Neutrophil (primary cell): ENCODE results near the gene F12.

Experiments used
- H3K27ac ChIP-seq: fragments of 200-600 bp; sonication (generic); 2 replicates; pipeline ENCODE4 v1.5.1; 2016; ENCODE audit warnings: mild to moderate bottlenecking, moderate library complexity
- H3K27me3 ChIP-seq: fragments of 200-600 bp; sonication (generic); 2 replicates; pipeline ENCODE4 v1.6.0; 2016; ENCODE audit warnings: mild to moderate bottlenecking
- H3K36me3 ChIP-seq: fragments of 200-600 bp; sonication (generic); 2 replicates; pipeline ENCODE4 v1.5.1; 2017
- H3K4me1 ChIP-seq, 2 experiments: fragments of 200-600 bp in 1 of 2; sonication (generic) in 1 of 2; 1 replicate in 1 of 2; 2 replicates in 1 of 2; pipeline versions ENCODE4 v1.5.1 to v1.6.1; 2013 to 2016; ENCODE audit warnings: low read depth in 1 of 2, low read length in 1 of 2, mild to moderate bottlenecking in 1 of 2, moderate library complexity in 1 of 2; ENCODE audit not compliant: control insufficient read depth in 1 of 2, insufficient read depth in 1 of 2
- H3K4me3 ChIP-seq, 2 experiments: fragments of 200-600 bp in 1 of 2; sonication (generic) in 1 of 2; 1 replicate in 1 of 2; 2 replicates in 1 of 2; pipeline ENCODE4 v1.5.1; 2013 to 2016; ENCODE audit warnings: low read depth in 1 of 2, low read length in 1 of 2, mild to moderate bottlenecking in 1 of 2, moderate library complexity in 1 of 2
- H3K9me3 ChIP-seq: fragments of 200-600 bp; sonication (generic); 2 replicates; pipeline ENCODE4 v1.5.1; 2016
- TF ChIP-seq, protein P1 (sequence below): fragments of 200-600 bp; sonication (generic); IDR thresholded peaks from 2 replicates; pipeline ENCODE4 v1.5.1; 2016; ENCODE audit warnings: antibody characterized with exemption

The F12 gene

DNA sequence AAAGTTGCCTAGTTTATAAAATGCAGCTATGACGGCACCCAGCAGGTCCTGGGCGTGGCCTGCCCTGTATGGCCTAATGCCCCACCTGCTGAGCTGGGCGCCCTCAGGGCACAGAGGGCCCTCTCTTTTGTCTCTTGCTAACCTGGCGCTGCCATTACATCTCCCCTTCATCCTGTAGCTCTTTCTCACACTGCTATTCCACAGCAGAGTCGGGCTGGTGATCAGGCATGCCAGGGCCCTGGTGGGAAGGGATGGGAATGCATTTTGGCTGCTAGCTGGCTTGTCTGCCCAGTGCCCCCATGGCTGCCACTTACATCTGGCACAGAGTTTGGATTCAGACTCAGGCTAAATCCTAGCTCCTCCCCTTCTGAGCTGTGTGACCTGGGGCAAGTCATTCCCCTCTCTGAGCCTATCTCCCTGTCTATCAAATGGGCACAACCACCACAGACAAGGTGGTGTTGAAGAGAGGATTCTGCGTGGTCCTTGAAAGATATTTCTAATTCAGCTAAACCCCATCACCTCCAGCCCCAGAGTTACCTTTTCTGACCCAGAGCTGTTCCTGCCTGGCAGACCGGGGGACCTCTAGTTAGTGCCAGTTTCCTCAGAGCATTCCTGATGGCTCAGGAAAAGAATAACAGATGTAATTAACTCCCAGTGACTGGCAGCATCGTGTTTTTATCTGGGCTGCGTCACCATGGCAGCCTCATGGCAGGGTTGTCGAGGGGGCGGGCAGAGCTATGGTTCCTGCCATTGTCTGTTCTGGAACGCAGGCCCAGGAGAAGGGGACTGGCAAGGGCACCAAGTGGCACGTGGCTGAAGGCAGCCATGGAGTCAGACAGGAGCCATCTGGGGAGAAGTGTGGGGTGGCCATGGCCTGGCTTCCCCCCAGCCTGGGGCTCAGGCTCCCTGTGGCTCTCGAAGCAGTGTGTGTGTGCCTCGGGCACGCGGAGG is 43.6 kb upstream of the F12 start:
- H3K36me3 ChIP-seq: peaks cover 11% of the 10 kb centered on the region
- H3K9me3 ChIP-seq: no peaks in the 10 kb centered on the region
- H3K4me3 ChIP-seq: peak overlapping the region in 1 of 2 experiments; percentile 82
- H3K4me1 ChIP-seq: peaks cover 44 to 67% of the 10 kb centered on the region in 2 experiments
- peak overlapping the region; percentile 97 for H3K27ac ChIP-seq
- H3K27me3 ChIP-seq: peaks cover 27% of the 10 kb centered on the region
- TF ChIP-seq, protein P1, sequence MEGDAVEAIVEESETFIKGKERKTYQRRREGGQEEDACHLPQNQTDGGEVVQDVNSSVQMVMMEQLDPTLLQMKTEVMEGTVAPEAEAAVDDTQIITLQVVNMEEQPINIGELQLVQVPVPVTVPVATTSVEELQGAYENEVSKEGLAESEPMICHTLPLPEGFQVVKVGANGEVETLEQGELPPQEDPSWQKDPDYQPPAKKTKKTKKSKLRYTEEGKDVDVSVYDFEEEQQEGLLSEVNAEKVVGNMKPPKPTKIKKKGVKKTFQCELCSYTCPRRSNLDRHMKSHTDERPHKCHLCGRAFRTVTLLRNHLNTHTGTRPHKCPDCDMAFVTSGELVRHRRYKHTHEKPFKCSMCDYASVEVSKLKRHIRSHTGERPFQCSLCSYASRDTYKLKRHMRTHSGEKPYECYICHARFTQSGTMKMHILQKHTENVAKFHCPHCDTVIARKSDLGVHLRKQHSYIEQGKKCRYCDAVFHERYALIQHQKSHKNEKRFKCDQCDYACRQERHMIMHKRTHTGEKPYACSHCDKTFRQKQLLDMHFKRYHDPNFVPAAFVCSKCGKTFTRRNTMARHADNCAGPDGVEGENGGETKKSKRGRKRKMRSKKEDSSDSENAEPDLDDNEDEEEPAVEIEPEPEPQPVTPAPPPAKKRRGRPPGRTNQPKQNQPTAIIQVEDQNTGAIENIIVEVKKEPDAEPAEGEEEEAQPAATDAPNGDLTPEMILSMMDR: no peak

DNA sequence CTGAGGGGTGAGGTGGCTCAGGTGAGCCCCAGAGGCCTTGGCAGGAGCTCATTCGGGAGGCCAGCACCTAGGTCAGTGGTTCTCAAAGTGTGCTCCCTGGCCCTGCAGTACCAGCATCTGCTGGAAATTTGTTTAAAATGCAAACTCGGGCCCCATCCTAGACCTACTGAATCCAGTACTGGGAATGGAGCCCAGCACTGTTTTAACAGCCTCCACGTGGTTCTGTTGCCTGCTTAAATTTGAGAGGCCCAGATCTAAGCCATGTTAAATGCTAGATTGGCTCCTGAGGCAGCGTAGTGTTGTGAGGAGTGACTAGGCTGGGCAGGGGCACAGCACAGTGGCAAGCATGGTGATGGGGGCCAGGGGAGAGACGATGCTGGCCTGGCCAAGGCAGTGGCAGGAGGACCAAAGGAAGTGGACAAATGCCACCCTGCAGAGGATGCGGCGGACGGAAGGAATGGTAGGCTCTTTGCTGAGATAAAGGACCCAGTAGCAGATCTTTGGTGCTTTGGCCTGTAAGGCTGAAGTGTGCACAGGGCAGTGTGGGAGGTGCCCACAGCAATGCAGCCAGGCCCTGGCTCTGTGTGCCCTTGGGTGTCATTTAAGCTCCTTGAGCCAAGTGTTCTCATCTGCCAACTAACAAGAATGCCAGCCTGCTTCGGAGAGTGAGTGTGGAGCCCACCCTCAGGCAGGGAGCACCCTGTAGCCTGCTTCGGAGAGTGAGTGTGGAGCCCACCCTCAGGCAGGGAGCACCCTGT is 41.5 kb upstream of the F12 start:
- Histone ChIP-seq H3K27ac (no peak overlapping the region), H3K36me3 (no peaks in the 10 kb centered on the region), H3K9me3 (no peaks in the 10 kb centered on the region), H3K4me3 (no peak overlapping the region), H3K4me1 (peaks cover 45 to 67% of the 10 kb centered on the region in 2 experiments), H3K27me3 (peaks cover 27% of the 10 kb centered on the region)
- TF ChIP-seq, protein P1: no peak

DNA sequence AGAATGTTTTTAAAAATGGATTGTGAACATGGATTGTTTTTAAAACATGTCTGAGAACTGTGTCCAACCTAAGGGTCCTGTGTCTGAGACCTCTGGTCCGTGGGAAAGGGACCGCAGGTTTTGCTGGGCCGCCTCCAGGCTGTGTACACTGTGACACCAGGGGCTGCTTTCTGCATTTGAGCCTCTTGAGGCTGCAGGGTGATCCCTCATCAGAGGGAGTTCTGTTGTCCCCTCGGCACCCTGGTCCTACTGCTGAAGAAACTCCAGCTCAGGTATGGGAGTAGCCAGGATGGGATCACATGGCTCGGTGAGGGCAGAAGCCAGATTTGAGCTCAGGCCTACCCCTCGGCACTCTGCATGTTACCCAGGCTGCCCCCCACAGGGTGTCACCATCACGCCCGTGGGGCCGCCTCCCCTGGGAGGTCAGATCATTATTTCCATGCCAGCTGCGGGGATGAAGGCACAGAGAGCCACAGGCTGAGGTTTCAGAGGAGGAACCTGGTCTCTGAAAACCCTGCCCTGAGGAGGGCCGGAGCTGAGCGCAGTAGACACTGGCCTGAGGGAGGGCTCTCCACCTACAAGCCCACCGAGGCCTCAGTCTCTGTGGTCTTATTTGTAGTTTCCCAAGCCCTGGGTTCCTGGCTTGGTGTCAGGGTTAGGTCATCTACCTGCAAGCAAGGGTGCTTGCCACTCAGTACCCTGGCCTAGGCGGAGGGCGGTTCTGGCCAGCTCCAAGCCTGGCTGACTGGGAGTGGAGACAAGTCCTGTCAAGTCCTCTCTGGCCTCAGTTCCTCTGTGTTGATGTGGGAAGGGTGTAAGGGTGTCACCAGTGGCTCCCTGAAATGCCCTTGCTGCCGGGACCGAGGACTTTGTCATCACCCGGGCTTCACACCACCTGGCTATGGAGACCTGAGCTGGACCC is 40.0 kb upstream of the F12 start:
- Histone ChIP-seq H3K4me1 (peaks cover 52 to 65% of the 10 kb centered on the region in 2 experiments), H3K9me3 (no peaks in the 10 kb centered on the region), H3K27me3 (peaks cover 27% of the 10 kb centered on the region), H3K36me3 (peaks cover 6% of the 10 kb centered on the region), H3K27ac (no peak overlapping the region), H3K4me3 (no peak overlapping the region)
- TF ChIP-seq, protein P1: no peak

DNA sequence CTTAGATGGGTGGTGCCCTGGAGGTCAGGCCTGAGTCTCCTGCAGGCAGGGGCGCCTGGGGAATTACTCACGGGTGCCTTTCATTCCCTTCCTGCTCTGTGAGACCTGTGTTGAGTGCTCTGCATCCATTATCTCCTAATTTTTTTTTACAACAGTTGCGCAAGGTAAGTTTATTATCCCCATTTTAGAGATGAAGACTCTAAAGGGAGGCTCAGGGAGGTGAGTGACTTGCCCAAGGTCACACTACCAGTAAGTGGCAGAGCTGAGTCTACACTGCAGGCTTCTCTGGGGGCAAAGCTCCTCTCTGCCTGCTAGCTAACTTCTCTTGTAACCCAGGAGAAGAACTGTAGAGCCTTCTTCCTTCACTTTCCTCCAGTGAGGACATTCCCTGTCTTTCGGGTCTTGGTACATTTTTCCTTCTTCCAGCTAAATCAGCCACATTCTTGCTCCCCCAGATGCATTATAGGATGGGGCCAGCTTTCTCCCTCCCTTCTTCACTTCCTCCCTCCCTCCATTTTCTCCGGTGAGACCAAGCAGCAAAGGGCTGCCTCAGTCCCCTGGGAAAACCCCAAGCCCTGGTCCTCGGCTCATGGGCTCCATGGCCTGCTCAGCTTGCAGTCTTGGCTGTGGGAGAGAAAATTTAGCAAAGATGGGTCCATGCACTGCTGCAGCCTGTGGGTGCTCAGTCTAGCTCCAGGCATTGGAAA is 39.0 kb upstream of the F12 start:
- TF ChIP-seq, protein P1: no peak
- Histone ChIP-seq H3K9me3 (no peaks in the 10 kb centered on the region), H3K4me1 (peaks cover 52 to 65% of the 10 kb centered on the region in 2 experiments), H3K27ac (peak overlapping the region; percentile 98), H3K36me3 (peaks cover 16% of the 10 kb centered on the region), H3K4me3 (peak overlapping the region; percentile 1 to 68), H3K27me3 (peaks cover 27% of the 10 kb centered on the region)
